ENCODE data around the gene RAB17.

The RAB17 gene

GRCh38 chr2:237556773-237557632, 33.5 kb downstream of the RAB17 start:
- DNase-seq = no peak

GRCh38 chr2:237555560-237555959, 35.0 kb downstream of the RAB17 start:
- DNase-seq = no peak

DNA sequence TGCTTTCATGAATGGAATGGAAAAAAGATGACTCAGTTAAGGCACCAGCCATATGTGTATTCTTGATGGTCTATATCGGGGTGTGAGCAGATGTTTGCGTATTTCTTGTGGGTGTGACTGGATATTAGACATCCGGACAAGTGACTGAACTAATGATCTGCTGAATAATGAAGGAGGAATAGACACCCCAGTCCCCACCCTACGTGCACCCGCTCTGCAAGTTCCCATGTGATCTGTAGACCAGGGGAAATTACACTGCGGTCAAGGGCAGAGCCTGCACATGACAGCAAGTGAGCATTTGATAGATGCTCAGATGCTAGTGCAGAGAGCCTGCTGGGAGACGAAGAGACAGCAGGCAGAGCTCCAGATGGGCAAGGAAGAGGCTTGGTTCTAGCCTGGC, 36.6 kb downstream of the RAB17 start:
- no peak for DNase-seq

- no peak for DNase-seq
These were observed 37.6 kb downstream of the RAB17 start for GRCh38 chr2:237552908-237553307.

DNA sequence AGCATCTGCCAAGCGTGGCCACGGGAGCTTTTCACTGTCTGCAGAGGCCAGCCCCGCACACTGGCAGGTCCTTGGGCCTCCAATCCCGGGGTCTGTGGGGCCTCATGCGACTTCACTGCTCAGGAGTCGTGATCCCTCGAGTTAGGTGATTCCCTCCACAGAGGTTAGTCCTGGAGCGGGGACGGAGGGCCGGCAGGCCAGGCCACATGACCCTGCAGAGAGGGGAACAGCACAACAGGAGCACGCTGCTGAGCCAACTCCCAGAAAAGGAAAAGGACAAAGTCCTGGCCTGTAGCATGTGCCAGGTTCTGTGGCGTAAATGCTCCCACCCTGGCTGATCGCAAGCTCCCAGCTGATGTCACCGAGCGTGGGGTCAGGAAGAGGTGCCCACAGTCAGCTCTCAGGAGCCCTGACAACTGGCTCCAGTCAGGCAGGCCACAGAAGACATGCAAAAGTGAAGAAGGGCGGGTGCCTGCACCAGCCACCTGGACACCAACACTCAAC, 39.4 kb downstream of the RAB17 start:
- DNase-seq = no peak

DNA sequence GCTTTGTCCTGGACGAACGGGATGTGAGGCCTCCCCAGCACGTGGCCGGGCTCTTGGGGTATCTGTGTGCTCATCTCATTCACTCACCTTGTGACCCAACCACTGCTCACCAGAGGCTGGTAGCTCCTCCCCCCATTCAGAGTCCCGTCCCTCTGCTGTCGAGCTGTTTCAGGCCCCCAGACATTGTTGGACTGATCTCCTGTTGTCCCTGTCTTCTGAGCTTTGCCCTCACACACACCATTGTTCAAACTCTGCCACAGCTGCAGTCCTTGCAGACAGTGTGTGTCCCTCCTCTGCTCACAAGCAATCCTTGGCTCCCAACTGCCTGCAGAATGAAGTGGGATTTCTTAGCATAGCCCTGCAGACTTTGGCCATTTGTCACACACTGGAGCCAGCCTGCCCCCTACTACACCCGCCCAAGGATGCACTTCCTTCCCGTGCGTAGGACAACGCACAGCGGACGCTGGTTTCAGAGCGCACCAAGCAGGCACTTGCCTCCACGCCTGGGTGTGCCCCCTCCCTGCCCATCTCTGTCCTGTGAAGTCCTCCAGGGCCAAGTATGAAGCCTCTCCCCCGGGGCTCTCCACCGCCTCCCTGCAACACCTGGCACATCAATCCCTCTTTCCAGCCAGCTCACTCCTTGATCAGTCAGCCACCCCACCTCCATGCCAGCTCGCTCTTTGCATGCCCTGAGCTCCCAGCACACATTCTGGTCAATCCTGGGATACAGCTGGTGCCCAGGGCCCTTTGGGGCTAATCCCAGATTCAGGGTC, 40.7 kb downstream of the RAB17 start:
- DNase-seq = no peak

DNA sequence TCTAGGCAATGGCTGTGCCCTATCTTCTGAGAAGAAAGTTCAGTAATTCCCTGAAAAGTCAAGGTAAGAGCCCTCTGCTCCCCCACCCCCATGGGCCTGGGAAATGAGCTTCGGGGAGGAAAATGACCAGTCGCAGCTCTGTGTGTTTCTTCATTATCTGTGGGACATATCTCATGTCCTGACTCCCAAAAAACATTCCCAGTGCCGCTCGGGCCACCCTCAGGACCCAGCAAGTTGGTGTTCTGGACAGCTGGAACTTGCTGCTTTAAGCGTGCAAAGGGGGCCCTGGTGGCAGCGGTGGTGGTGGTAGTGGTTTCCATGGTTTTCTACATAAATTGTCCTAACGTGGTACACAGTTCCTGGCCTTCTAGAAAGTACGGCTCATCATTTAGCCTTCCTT, 41.3 kb downstream of the RAB17 start:
- no peak for DNase-seq

- no peak for DNase-seq
These were observed 42.6 kb downstream of the RAB17 start for GRCh38 chr2:237547841-237548416.

DNA sequence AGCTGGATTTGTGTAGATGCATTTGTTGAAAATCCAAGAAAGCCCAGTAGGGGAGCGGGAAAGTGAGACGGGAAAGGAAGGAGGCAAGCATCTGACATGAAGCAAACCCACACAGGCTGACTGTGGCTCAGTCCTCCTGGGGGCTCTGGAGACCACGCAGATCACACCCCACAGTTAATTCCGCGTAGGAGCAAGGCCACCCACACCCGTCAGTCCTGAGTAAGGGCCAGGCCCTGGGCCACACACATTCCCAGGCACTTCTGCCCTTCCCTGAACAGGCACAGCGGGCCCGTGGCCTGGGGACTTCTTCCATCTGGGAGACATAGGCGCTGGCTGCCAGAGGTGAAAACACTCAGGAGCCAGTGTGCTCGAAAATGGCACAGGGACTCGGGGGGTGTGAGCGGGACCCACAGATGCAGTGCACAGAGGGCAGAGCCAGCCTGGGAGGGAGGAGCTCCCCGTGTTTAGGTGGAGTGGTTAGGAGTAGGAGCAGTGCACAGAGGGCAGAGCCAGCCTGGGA, 43.6 kb downstream of the RAB17 start:
- no peak for DNase-seq

DNA sequence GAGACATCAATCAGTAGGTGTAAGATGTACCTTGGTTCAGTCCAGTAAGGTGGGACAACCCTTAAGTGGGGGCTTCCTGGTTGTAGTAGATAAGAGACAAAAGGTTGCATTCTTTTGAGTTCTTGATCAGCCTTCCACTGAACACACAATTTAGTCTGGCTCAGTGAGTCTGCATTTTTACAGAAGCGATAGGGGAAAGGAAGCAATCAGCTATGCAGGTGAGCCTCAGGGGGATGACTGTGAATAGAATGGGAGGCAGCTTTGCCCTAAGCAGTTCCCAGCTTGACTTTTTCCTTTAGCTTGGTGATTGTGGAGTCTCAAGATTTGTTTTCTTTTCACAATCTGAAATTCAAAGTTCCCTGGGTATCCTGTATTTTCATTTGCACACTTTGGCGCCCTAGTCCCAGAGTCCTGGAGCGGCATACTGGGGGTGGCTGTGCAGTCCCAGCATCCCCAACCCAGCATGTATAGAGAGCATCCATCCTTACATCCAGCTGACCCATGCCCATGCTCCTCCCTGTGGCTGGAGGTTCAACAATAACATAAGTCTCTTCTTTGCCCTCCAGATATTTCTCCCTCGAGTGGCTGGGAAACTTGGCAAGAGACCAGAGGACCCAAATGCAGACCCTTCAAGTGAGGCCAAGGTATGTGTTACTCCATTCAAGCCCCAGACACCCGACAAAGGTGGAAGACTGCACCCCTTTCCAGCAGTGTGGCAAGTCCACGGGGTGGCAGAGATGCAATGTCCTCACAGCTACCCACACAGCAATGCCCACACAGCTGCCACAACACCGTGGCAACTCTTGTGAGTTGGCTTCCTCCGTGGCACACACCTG, 44.3 kb downstream of the RAB17 start:
- no peak for DNase-seq

- no peak for DNase-seq
These were observed 48.4 kb downstream of the RAB17 start for GRCh38 chr2:237542001-237542704.

GRCh38 chr2:237541243-237541642, 49.3 kb downstream of the RAB17 start:
- no peak for DNase-seq

GRCh38 chr2:237540823-237541222, 49.7 kb downstream of the RAB17 start:
- DNase-seq = no peak

DNA sequence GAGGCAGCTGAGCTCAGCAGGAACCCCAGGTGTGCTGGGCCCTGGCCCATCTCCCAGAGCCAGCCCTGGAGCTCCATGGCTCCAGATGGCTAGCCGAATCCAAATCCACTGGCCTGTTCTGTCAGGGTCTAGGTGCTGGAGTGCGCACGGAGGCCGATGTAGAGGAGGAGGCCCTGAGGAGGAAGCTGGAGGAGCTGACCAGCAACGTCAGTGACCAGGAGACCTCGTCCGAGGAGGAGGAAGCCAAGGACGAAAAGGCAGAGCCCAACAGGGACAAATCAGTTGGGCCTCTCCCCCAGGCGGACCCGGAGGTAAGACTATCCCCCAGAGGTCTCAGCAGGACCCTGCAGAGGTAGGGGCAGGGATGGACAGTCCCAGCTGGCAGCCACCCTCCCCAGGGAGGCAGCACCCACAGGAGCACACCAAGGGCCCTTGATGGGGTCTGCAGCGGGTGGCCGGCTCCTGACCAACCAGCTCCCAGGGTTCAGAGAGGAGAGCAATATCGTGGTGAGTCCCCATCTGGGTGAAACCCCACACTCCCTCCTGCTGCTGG, 50.2 kb downstream of the RAB17 start:
- no peak for DNase-seq

DNA sequence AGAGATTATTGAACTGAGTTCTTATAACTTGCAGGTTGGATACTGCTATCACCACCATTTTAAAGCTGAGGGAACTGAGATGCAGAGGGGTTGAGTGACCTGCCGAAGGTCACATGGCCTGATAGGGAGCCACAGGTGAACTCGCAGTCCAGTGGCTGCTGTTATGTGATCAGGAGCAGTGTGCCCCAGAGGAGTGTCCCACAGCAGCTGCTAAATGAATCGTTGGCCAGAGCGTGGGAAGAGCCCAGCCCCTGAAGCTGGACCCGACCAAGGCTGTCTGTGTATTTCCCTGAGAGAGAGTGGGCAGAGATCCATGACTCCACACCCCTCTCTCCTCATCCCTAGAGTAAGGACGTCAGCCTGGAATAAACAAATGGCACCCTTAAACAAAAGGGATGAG, 50.9 kb downstream of the RAB17 start:
- DNase-seq = no peak

GRCh38 chr2:237538901-237539300, 51.6 kb downstream of the RAB17 start:
- no peak for DNase-seq

DNA sequence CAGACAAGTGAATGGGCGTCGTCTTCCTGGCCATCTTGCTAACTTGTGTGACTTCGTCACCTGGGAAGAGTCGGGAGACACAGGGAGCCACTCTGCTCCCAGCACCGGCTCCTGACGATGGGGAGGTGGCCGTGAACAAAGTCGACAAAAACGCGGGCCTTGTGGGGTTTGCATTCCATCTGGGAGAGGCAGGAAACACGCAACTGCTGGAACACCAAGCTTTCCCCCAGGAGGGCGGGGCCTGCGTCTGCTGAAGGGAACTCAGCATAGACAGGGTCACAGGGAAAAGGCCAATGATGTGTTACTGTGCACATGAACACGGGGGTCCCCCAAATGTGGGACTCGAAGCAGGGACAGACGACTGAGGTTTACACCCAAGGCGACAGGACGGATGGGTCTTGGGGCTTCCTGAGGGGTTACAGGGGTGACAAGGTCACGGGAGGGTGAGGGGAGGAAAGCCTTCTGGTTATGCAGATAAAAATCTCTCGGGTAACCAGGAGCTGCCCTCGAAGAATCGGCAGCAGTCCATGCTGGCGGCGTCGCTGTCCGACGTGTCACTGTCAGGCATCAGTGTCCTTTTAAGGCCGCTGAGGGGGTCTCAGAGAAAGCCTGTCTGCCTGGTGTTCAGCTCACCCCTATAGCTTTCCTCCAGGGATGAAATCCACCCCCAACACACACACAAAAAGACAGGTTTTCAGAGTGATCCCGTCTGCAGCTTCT, 52.4 kb downstream of the RAB17 start:
- DNase-seq = no peak

DNA sequence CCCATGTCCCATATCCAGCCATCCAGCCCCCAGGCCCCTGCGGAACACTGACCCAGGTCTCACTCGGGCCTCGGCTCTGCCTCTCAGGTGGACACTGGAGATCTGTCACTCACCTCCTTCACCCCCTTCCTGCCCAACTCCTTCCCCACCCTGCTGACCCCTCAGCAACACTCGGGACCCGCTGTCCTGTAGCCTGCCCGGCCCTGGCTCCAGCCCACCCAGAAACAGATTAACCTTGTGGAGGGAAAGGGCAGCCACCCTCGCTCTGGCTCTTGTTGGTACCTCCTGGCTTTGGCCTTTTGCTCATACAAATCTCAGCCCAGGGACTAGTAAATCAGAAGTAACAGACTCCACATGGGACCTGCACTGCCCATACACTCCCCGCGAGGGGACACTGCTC, 53.9 kb downstream of the RAB17 start:
- DNase-seq = no peak

- DNase-seq = no peak
These were observed 54.5 kb downstream of the RAB17 start for GRCh38 chr2:237536083-237536415.

- no peak for DNase-seq
These were observed 55.0 kb downstream of the RAB17 start for GRCh38 chr2:237535385-237536082.

All from effector CD8-positive, alpha-beta T cell (primary cell).